GM15510 (cell line): ENCODE measurements around the gene BAZ2B.

Source experiments
- POLR2A ChIP-seq: IDR thresholded peaks from 3 replicates; pipeline ENCODE4 v1.6.1; 2011; ENCODE audit warnings: borderline replicate concordance; ENCODE audit not compliant: insufficient read length; ENCODE audit errors: extremely low read depth

Gene BAZ2B

DNA sequence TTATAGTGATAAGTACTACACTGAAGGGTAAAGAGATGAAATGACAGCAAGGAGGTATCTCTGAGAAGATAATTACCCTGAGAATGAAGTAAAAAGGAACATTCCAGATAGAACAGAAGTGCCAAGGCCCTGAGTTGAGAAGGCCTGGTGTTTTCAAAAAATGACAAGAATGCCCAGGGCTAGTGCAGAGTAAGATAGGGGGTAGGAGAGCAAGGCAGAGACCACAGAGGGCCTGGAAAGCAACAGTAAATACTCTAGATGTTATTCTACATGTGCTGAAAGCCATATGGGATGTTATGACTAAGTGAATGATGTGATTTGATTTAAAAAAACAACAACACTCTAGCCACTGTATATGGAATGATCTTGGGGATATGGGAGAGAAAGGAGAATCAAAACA, 52.3 kb downstream of the BAZ2B start:
- TF ChIP-seq POLR2A = no peak

GRCh38 chr2:159562248-159562647, 54.1 kb downstream of the BAZ2B start:
- TF ChIP-seq POLR2A = no peak

GRCh38 chr2:159561786-159562185, 54.6 kb downstream of the BAZ2B start:
- TF ChIP-seq POLR2A = no peak

DNA sequence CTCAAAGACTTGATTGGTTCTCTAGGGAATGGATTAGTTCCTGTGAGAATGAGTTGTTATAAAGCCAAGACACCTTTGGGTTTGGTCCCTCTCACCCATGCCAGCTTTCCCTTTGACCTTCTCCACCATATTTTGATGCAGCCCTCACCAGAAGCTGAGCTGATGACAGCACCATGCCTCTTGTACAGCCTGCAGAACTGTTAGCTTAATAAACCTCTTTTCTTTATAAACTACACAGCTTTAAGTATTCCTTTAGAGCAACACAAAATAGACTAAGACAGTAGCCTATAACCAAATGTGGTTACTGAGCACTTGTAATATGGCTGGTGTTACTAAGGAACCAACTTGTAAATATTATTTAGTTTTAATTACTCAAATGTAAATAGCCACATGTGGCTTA, 55.1 kb downstream of the BAZ2B start:
- no peak for TF ChIP-seq POLR2A

DNA sequence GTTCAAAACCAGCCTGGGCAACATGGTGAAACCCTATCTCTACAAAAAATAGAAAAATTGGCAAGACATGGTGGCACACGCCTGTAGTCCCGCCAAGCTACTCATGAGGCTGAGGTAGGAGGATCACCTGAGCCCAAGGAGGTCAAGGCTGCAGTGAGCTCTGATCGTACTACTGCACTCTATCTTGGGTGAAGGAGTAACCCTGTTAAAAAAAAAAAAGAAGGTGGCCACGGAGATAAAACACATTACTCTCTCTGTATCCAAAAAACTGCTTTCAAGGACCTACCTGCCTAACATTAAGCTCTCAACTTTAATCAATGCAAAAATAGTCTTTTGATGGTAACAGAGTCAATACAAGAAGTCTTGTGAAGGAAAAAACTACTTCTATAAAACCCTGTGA, 57.3 kb downstream of the BAZ2B start:
- no peak for TF ChIP-seq POLR2A

DNA sequence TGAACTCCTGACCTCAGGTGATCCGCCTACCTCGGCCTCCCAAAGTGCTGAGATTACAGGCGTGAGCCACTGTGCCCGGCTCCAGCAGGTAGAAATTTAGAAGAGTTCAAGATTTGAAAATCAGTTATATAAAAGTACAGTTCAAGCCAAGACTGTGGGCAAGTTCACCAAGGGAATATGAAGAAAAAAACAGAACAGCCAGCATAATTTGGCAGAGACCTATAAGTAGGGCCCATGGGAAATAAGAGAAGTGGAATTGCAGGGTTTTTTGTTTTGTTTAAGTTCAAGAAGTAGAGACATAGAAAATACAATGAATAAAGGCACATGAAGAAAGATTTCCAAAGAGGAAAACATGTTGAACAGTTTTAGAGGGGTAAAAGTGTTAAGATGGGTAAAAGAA, 57.9 kb downstream of the BAZ2B start:
- no peak for TF ChIP-seq POLR2A

GRCh38 chr2:159557437-159558034, 58.8 kb downstream of the BAZ2B start:
- no peak for TF ChIP-seq POLR2A

GRCh38 chr2:159555651-159556392, 60.5 kb downstream of the BAZ2B start:
- TF ChIP-seq POLR2A = no peak

DNA sequence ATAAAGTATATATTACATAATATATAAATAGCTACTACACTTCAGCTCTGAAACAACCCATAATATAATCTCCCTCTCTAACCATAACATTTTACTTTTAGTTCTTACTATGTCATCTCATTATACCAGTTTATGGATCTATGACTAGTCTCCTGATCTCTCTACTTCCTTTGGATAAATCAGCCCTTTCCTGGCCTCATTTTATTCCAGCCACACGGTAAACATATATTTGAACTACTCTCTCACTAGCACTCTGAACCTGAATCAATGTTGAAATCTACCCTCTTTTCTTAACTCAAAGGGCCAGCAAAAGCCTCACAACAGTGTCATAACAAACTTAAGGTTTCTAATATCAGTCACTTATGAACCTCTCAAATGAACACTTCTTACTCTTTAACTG, 62.6 kb downstream of the BAZ2B start:
- TF ChIP-seq POLR2A = no peak

DNA sequence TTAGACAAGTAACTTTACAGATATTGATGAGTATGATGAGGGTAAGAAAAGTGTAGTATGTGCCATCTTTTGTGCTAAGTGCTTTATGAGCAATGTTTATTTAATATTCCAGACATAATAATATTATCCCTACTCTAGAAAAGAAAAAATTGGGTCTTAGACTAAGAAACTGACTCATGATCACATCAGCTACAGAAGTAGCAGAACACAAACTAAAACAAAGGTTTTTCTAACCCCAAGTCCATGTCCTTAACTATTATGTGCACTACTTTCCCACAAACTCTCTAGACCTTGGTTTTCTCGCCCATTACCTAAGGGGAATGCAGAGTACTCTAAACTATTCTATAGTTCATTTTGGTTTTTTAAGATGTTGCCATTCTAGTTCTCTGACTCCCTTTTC, 64.5 kb downstream of the BAZ2B start:
- TF ChIP-seq POLR2A = no peak

DNA sequence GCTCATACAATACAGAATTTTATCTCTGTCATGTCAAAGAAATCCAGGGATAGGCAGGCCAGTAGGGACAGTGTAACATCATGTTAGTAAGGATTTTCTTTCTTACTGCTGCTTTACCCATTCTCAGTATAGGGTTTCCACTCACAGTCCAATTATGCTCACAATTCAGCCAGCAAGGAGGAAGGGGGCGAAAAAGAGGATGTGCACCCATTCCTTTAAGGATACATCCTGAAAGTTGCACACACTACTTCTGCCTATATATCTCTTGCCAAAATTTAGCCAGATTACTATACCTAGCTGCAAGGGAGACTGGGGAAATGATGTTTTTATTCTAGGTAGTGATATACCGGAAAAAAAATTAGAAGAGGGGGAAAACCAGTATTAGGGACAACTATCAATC, 66.1 kb downstream of the BAZ2B start:
- no peak for TF ChIP-seq POLR2A

DNA sequence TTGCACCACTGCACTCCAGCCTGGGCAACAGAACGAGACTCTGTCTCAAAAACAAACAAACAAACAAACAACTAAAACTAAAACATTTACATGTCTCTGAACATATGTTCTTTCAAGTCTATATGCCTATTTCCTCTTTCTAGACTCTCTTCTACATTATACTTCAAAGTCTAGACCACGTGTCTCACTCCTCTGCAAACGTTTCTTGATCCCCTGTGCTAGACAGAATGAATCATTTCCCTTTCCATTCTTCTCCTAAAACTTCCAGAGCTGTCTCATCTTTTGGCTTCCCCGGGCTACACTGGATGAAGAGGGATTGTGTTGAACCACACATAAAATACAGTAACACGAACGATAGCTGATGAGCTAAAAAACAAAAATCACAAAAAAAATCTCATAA, 67.1 kb downstream of the BAZ2B start:
- TF ChIP-seq POLR2A = no peak

DNA sequence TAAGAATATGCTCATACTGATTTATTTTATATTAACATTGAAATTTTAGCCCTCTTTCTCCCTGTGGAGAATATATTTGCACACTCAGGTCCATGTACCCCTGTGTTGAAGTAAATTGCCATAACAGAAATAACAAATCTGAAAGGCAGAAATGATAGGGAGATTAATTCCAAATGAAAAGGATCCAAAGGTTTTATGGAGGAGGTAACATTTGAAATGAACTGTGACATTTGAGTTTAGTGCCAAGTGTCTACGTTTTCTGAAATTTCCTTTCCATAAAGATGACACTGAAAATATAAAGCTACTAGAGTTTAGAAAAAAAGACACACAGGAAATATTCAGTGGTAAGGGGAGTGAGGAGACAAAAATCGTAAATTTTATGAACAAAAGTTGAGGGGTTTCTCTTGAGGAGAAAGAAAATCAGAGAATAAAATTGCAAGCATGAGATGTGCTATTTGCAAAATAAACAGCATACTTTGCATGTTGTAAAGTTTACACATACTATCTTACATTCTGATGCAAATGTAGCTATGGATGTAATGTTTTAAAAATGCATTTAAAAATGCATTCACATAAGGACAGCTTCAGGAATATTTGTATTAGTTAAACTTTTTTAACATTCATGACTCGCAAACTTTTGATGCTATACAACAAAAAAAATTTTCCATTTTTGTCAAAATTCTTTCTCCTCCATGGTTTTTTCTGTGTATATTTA, 69.5 kb downstream of the BAZ2B start:
- TF ChIP-seq POLR2A = no peak

DNA sequence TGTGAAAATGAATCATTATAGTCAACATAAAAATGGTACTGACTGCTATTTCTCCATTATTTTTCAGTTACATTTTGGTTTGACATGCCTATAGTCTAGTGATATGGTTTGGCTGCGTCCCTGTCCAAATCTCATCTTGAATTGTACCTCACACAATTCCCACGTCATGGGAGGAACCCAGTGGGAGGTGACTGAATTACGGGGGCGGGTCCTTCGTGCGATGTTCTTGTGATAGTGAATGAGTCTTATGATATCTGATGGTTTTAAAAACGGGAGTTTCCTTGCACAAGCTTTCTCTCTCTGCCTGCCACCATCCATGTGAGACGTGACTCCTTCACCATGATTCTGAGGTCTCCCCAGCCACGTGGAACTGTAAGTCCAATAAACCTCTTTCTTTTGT, 70.3 kb downstream of the BAZ2B start:
- no peak for TF ChIP-seq POLR2A

GRCh38 chr2:159545085-159545484, 71.3 kb downstream of the BAZ2B start:
- TF ChIP-seq POLR2A = no peak

DNA sequence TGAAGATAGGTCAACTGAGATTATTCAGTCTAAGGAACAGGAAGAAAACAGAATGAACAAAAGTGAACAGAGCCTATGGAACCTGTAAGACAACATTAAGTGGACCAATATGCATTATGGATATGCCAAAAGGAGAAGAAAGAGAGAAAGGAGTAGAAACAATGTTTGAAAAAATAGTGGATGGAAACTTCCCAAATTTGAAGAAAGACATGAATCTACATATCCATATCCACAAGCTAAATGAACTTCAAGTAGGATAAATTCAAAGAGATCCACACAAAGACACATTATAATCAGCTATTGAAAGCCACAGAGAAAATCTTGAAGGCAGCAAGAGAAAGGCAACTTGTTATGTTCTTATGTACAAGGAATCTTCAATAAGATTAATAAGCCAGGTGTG, 74.2 kb downstream of the BAZ2B start:
- no peak for TF ChIP-seq POLR2A
